GM18868 (cell line): ENCODE data around the gene RRP12.

Experiments
- ATAC-seq: cut with Tn5 transposase; IDR thresholded peaks from one replicate; pipeline ENCODE4 v1.9.1; 2021; ENCODE audit warnings: mild to moderate bottlenecking, moderate library complexity; ENCODE audit not compliant: unreplicated experiment

The RRP12 gene

GRCh38 chr10:97319671-97320479, 81.3 kb downstream of the RRP12 start:
- ATAC-seq: no peak

GRCh38 chr10:97318772-97319651, 82.1 kb downstream of the RRP12 start, which contains the start of gene FRAT1:
Gene FRAT1 (plus strand): TSS chr10:97319271. CDS start chr10:97319454, 183 bp downstream.
- ATAC-seq: peak; percentile 81

DNA sequence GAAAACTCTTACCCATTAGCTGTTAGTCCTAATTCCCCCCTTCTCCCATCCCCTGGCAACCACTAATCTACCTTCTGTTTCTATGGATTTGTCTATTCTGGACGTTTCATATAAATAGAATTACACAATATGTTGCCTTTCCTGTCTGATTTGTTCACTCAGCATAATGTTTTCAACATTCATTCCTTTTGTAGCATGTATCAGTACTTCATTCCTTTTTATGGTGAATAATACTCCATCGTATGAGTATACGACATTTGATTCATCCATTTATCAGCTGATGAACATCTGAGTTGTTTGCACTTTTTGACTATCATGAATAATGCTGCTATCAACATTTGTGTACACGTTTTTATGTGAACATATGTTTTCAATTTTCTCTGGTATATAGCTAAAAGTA, 86.5 kb downstream of the RRP12 start:
- ATAC-seq: no peak

- ATAC-seq: no peak
These were observed 88.2 kb downstream of the RRP12 start for GRCh38 chr10:97312897-97313296.

DNA sequence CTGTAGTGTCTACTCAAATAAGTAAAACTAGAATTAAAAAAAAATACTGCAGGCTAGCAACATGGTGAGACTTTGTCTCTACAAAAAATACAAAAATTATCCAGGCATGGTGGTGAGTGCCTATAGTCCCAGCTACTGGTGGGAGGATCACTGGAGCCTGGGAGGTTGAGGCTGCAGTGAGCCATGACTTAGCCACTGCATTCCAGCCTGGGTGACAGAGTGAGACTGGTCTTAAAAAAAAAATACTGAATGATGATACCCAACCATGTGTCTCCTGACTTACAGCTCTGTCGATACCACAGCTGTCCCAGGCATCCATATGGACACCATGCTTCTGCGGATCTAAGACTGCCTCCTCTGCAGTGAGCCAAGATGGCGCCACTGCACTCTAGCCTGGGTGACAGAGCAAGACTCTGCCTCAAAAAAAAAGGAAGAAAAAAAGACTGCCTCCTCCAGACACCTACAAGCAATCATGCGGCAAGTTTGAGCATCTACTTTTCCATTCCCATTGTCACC, 90.0 kb downstream of the RRP12 start:
- no peak for ATAC-seq

- no peak for ATAC-seq
These were observed 93.0 kb downstream of the RRP12 start for GRCh38 chr10:97307866-97308780.

DNA sequence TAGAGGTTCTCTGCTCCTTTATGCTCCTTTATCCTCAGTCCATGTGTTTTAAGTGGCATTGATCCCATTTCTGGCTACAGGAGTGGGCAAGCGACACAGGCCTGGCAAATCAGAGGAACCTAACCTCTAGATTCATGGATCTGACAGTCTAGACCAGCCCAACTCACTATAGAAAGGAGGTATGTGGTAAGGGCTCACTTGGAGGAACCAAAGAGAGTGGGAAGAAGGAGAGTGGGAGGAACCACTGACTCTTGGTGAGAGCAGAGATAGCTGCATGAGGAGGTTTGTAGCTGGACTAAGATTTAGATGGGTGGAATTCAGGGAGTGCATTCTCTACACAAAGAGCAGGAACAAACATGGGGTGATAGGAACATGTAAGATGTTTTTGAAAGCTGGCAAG, 93.7 kb downstream of the RRP12 start:
- no peak for ATAC-seq
